ENCODE data around the gene GPR25.
"Not testable (repeated sequence)": the region's sequence is repeated elsewhere in the genome, so short reads cannot be mapped to it uniquely, and the experiment has no call there.

The GPR25 gene

DNA sequence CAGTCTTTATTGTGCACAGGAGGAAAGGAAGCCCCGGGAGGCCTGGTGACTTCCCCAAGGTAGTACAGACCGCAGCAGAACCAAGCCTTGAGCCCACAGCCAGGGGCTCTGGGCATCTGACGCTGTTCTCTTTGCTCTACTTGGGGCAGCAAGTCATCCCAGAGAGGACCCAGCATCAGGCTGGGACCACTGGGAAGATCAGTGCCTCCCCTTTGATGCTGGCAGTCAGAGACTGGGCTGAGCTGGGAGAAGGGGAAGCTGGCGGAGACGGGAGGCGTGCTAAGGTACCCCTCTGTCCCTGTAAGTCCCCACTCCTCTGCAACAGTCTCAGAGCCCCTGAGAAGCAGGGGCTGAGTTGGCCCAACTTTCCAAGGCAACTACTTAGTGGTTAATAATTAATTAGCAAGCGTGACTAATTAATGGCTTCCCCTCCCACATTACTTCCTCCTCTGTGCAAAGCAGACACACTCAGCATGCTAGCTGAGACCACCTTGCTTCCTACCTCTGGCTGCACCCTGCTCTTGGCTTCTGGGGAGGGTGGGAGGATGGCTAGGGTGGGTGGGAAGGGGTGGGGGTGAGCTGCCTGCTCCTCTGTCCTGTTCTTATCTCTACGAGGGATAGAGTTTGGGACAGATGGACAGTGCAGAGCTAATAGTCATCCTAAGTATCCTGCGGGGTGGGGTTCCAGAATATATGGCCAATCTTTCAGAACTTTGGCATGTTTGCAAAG, 23.2 kb downstream of the GPR25 start:
- DNase-seq: no peak

GRCh38 chr1:200896531-200897196, 23.9 kb downstream of the GPR25 start:
- DNase-seq: peak in 1 of 2 experiments; percentile 7

DNA sequence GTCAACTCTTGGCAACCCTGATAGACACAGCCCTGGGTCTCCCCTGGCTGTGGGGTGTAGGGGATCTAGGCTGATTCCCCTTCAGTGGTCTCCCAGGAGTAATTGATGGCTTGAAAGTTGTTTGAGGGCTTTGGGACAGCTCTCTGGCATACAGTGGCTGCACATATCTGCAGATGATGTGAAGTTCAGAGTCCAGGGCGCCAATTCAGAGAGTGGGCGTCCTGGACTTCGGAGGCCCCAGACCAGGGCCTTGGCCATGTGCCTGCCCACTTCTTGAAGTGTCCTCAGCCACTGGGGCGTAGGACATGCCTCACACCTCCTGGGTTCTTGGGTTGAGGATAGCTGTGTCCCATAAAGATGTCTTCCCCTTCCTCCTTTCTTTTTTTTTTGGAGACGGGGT, 24.5 kb downstream of the GPR25 start:
- DNase-seq: no peak

GRCh38 chr1:200899015-200899386, 26.2 kb downstream of the GPR25 start:
- no peak for DNase-seq

GRCh38 chr1:200899451-200899915, 26.7 kb downstream of the GPR25 start:
- DNase-seq: no peak

DNA sequence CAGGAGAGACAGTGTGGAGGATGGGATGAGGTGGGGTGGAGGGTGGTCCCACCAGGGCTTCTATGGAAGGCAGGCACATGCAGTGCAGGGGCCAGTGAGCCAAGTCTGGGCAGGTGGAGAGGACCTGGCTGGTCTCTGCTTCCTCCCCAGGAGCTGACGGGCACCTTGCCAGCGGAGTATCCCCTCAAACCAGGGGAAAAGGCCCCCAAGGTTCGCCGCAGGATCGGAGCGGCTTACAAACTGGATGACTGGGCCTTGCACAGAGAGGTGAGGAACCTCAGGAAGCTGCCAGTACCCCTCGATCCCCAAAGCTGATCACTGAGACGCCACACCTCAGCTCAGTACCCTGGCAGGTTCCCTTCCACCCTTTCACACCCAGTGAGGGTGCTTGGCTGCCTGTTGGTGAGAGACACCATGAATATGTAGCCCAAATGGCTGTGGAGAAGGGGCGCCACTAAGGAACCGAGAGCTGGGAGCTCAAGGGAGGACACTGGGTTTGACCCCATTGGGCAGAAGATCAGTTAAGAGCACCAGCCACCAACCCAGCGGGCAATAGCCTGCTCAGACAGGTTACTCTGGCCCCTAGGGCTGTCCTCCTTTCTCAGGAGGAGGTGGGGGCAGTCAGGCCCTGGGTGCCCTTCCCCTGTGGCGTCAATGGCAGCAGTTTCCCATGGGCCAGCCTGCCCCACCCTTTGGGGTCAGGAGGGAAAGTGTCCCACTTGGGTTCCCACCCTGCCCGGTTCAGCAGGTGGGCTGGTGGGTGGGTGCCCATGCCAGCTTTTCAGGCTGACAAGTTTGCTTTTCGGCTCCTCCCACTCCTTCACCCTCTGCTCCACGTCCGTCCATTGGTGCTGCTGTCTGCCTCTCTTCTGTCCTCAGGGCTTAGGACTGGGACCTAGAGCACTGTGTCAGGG, 27.4 kb downstream of the GPR25 start:
- DNase-seq: no peak

DNA sequence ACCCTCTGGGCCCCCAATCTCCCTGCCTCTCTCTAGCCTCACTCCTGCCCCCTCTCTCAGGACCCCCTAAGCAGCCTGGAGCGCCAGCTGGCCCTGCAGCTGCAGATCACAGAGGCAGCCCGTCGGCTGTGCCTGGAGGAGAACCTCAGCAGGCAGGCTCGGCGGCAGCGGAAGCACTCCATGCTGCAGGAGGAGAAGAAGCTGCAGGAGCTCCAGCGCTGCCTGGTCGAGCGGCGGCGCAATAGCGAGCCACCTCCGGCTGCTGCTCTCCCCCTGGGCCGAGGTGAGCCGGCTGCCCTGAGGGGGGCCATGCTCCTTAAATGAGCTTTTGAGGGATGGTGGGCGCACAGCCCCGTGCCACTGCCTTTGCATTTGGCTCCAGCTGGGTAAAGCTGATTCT, 28.1 kb downstream of the GPR25 start:
- no peak for DNase-seq

GRCh38 chr1:200901350-200901749, 28.6 kb downstream of the GPR25 start:
- no peak for DNase-seq

GRCh38 chr1:200901796-200902444, 29.1 kb downstream of the GPR25 start:
- no peak for DNase-seq

DNA sequence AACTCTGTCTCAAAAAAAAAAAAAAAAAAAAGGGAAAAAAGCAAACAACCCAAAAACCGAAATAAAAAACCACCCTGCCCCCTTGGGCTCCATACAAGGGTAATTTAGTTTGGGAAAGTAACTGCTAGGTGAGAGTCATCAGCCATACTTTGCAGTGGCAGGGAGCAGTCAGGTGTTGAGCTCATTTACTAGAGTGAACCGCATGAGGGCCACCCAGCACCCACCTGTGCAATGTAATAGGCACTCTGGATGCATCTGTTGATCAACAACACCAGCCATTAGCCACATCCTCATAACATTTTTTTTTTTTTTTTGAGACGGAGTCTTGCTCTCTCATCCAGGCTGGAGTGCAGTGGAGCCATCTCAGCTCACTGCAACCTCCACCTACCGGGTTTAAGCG, 31.0 kb downstream of the GPR25 start:
- DNase-seq: no peak

DNA sequence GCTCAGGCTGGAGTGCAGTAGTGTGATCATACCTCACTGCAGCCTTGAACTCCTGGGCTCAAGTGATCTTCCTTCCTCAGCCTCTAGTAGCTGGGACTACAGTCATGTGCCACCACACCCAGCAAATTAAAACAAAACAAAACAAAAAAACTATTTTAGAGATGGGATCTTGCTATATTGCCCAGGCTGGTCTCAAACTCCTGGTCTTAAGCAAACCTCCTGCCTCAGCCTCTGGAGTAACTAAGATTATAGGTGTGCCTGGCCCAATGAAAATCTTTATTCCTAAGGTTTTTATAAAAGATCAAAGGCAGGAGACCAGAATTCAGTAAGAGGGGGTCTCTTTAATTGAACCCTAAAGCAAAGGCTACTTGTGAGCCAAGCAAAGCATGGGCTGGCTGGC, 32.0 kb downstream of the GPR25 start:
- DNase-seq: no peak

- DNase-seq: no peak
These were observed 32.8 kb downstream of the GPR25 start for GRCh38 chr1:200905411-200906052.

GRCh38 chr1:200906491-200906890, 33.7 kb downstream of the GPR25 start:
- no peak for DNase-seq

- no peak for DNase-seq
These were observed 34.9 kb downstream of the GPR25 start for GRCh38 chr1:200907611-200908097.

- DNase-seq: no peak
These were observed 35.5 kb downstream of the GPR25 start for GRCh38 chr1:200908191-200908868.

- DNase-seq: no peak
These were observed 36.3 kb downstream of the GPR25 start for GRCh38 chr1:200909071-200909470.

GRCh38 chr1:200909757-200910239, 37.0 kb downstream of the GPR25 start:
- no peak for DNase-seq

DNA sequence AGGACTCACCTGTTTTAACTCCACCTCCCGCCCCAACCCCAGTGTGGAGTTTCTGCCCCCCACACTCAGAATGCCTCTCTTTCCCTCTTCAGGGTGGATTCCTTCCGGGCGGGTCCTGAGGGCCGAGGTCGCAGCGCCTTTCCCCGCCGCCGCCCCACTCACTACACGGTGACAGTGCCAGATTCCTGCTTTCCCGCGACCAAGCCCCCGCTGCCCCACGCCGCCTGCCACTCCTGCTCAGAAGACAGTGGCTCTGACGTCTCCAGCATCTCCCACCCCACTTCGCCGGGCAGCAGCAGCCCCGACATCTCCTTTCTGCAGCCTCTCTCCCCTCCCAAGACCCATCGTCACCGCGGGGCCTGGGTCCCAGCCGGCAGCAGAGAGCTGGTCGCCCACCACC, 38.6 kb downstream of the GPR25 start:
- DNase-seq: no peak

DNA sequence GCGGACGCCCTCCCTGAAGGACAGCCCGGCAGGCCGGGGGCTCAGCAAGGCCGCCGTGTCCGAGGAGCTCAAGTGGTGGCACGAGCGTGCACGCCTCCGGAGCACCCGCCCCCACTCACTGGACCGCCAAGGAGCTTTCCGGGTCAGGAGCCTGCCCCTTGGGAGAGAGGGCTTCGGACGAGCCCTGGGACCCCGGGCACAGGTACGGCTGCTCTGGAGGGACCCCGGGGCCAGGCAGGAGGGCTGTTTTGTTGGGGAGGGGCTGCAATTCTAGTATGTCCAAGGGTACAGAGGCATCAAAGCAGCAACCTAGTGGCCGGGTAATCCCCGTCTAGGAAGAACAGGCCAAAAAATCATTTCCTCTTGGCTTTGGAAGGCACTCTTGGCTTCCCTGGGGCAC, 39.2 kb downstream of the GPR25 start:
- DNase-seq: not testable (repeated sequence)

DNA sequence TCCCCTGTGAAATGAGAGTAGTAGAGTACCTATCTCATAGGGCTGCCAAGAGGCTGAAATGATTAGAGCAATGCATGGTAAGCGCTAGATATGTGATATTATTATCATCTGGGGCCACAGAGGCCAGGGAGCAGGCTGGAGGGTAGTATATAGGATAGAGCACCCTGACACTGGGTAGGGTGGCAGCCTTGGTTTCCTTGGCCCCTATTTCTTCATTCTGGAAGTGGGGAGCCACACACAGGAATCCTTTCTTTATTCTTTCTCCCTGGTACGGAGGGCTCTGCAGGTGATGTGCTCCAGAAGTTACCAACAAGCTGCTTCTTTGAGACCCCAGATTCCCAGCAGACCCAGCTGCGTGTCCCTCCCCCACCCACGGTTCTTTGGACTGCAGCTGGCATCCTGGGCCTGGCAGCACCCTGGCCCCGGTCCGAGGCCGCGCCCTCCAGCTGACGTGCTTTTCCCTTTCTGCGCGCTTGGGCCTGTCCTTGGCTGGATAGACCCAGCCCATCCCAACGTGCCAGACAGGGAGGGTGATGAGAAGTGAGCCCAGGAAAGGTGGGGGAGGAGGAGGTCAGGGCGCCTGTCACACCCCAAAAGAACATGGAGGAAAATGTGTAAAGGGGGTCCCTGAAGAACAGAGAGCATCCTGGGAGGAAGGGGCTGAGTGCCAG, 40.1 kb downstream of the GPR25 start:
- DNase-seq: no peak

DNA sequence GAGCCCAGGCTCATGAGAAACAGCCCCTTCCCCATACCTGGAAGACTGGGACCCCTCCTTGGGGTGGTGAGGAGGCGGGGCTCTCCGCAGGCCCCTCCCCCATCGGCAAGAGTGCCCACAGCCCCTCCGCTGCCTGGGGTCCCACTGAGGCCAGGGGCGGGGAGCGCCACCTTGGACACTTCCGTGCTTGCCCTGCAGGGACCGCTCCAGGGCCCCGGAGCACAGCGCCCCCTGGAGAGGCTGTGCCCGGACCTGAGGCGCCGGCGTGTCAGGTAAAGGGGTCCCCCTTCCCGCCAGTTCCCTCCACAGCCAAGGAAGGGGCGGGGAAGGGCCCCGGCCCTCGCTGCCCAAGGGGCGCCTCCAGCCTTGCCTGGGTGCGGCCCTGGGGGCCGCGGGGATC, 43.4 kb downstream of the GPR25 start:
- DNase-seq: no peak
